ENCODE results near the gene GTPBP1. TPM values are rescaled to one million over a fixed set of nuclear protein-coding genes. Genes with fewer than 3 reads are reported as not detected.

The GTPBP1 gene
- total and polyA plus RNA-seq, 2 of the 4 experiments (the other 2 are of a cell fraction), result 12.4 to 29.5 TPM

DNA sequence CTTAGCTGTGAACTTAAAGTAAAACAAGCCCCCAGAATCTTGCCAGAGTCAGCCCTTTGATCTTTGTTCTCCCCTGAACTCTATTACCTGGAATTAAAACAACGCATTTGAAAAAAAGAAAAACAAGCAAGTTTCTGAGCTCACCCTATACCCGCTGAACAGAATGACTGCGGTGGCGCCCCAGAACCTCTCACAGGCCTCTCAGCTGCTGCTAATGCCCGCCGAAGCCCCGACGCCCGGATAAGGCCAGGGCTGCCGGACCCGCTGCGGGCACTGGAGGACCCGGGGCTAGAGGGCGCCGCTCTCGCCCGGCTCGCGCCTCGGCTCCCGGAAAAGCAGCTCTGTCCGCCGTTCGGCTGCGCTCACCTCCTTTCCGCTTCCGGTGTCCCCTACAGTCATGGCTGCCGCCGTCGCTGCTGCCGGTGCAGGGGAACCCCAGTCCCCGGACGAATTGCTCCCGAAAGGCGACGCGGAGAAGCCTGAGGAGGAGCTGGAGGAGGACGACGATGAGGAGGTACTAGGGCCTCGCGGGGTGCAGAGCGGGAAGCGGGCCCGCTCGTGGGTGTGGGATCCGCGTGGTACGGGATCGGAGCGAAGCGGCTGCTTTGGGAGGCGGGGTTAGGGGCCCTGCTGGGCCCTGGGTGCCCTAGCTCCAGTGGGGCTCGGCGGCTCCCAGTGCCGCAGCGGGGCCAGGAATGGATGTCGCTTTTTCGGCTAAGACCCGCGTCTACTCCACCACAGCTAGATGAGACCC lies 24.0 kb upstream of the GTPBP1 start, which contains the start of gene TOMM22:
TSS of gene TOMM22 (plus strand) at position 376 of the 754 bp plus-strand sequence. CDS start at position 398, 22 bp downstream.
- H4K91ac ChIP-seq (ENCODE audit: insufficient read depth, low read depth, low read length), result peak within 1 kb of the TSS; percentile 75; the same call in 1 of the 2 replicates
- H3K79me1 ChIP-seq (ENCODE audit: low read depth in 1 of 2, low read length in 2 of 2), result peaks cover 16 to 37% of the 10 kb centered on the region in 2 experiments; a peak in 3 of 4 replicates
- H4K20me1 ChIP-seq (ENCODE audit: insufficient read depth, low read length), result no peaks in the 10 kb centered on the region
- peak within 1 kb of the TSS; percentile 68; the same call in 1 of the 2 replicates for H2BK120ac ChIP-seq (ENCODE audit: low read depth, low read length)
- dilution Hi-C loops (cut with HindIII; ENCODE audit: low sequenced_read_pairs, unreplicated experiment), result no loop called here
- peak; percentile 100 for ATAC-seq (ENCODE audit: low read depth)
- H4K5ac ChIP-seq (ENCODE audit: low read depth, low read length), result peak within 1 kb of the TSS; percentile 92
- peak; percentile 83 for DNase-seq
- intact Hi-C loops (cut with micrococcal nuclease), result loop anchor here (2.0 kb wide), 1 partner anchor 15 kb away; no protein-coding TSS in a partner anchor
- H3K4me1 ChIP-seq (ENCODE audit: control insufficient read depth, insufficient read depth, low read length), result no peaks in the 10 kb centered on the region; the same call in 1 of the 2 replicates
- H3K27me3 ChIP-seq (ENCODE audit: control insufficient read depth, insufficient read depth, low read length), result no peaks in the 10 kb centered on the region
- H4K8ac ChIP-seq (ENCODE audit: low read depth in 2 of 2, low read length in 2 of 2), result peak within 1 kb of the TSS; percentile 59 to 97
- ChIA-PET POLR2A (ENCODE audit: unreplicated experiment) (interaction anchor here (0.5 to 0.6 kb wide), 2 partner anchors 23 to 123 kb away, joined by 3 to 5 read pairs; no protein-coding TSS in a partner anchor), CTCF (interaction anchor here (0.6 to 1.9 kb wide), 9 partner anchors 10 to 191 kb away, joined by 3 to 9 read pairs (median 4); partner anchors contain the start of genes CBY1 and FAM227A)
- H2BK20ac ChIP-seq (ENCODE audit: low read depth, low read length), result no peak within 1 kb of the TSS
- no peaks in the 10 kb centered on the region for H3K9me3 ChIP-seq (ENCODE audit: control insufficient read depth, insufficient read depth, low read length)
- TF ChIP-seq MAFK (IDR thresholded peaks at IDR 0.05; ENCODE audit: low read depth, low read length) (no peak), RCOR1 (IDR thresholded peaks at IDR 0.05; ENCODE audit: insufficient replicate concordance, low read length) (no peak), POLR2A (IDR thresholded peaks at IDR 0.05; ENCODE audit: low read depth, low read length) (peak; percentile 81), FOS (IDR thresholded peaks at IDR 0.05; ENCODE audit: low read depth, low read length) (no peak), MXI1 (IDR thresholded peaks at IDR 0.05; ENCODE audit: borderline replicate concordance, low read depth, low read length) (peak; percentile 90; the same call in 1 of the 2 replicates), RFX5 (IDR thresholded peaks at IDR 0.05; ENCODE audit: low read depth, low read length) (no peak), MAZ (IDR thresholded peaks at IDR 0.05; ENCODE audit: borderline replicate concordance, low read depth, low read length) (peak; percentile 43; the same call in 1 of the 2 replicates), RAD21 (IDR thresholded peaks at IDR 0.05; ENCODE audit: low read length) (peak; percentile 41), SMC3 (IDR thresholded peaks at IDR 0.05; ENCODE audit: low read depth, low read length) (peak; percentile 49), CEBPB (IDR thresholded peaks at IDR 0.05; ENCODE audit: low read depth, low read length) (no peak)
- TF ChIP-seq, protein P1, sequence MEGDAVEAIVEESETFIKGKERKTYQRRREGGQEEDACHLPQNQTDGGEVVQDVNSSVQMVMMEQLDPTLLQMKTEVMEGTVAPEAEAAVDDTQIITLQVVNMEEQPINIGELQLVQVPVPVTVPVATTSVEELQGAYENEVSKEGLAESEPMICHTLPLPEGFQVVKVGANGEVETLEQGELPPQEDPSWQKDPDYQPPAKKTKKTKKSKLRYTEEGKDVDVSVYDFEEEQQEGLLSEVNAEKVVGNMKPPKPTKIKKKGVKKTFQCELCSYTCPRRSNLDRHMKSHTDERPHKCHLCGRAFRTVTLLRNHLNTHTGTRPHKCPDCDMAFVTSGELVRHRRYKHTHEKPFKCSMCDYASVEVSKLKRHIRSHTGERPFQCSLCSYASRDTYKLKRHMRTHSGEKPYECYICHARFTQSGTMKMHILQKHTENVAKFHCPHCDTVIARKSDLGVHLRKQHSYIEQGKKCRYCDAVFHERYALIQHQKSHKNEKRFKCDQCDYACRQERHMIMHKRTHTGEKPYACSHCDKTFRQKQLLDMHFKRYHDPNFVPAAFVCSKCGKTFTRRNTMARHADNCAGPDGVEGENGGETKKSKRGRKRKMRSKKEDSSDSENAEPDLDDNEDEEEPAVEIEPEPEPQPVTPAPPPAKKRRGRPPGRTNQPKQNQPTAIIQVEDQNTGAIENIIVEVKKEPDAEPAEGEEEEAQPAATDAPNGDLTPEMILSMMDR (conservative IDR thresholded peaks at IDR 0.05; ENCODE audit: low read depth, low read length), result peak; percentile 82
- TF ChIP-seq, protein P2, sequence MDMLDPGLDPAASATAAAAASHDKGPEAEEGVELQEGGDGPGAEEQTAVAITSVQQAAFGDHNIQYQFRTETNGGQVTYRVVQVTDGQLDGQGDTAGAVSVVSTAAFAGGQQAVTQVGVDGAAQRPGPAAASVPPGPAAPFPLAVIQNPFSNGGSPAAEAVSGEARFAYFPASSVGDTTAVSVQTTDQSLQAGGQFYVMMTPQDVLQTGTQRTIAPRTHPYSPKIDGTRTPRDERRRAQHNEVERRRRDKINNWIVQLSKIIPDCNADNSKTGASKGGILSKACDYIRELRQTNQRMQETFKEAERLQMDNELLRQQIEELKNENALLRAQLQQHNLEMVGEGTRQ (IDR thresholded peaks at IDR 0.05; ENCODE audit: low read depth, low read length), result no peak
- TF ChIP-seq, protein P3, sequence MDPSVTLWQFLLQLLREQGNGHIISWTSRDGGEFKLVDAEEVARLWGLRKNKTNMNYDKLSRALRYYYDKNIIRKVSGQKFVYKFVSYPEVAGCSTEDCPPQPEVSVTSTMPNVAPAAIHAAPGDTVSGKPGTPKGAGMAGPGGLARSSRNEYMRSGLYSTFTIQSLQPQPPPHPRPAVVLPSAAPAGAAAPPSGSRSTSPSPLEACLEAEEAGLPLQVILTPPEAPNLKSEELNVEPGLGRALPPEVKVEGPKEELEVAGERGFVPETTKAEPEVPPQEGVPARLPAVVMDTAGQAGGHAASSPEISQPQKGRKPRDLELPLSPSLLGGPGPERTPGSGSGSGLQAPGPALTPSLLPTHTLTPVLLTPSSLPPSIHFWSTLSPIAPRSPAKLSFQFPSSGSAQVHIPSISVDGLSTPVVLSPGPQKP (IDR thresholded peaks at IDR 0.05; ENCODE audit: borderline replicate concordance, low read depth, low read length), result 0 out of 2 replicates have a peak, but pooled peaks have one; percentile 20
- peak within 1 kb of the TSS; percentile 88 for H2AK9ac ChIP-seq (replicated peaks; ENCODE audit: low read depth, low read length, poor library complexity)
- peak within 1 kb of the TSS; percentile 83 for H3K4me3 ChIP-seq (ENCODE audit: insufficient read depth, low read depth, low read length)
- in situ Hi-C loops (cut with MboI; ENCODE audit: low sequenced_read_pairs), result no loop called here
- H3K4me2 ChIP-seq (ENCODE audit: low read depth, low read length), result peak within 1 kb of the TSS; percentile 87
- H3K9ac ChIP-seq (ENCODE audit: low read depth, low read length), result peak within 1 kb of the TSS; percentile 89
- H3K56ac ChIP-seq (ENCODE audit: extremely low read depth, insufficient read depth, low read length), result peak within 1 kb of the TSS; percentile 68
- peak within 1 kb of the TSS; percentile 86 for H2AK5ac ChIP-seq (ENCODE audit: low read depth, low read length)
- peak within 1 kb of the TSS; percentile 85 for H3K27ac ChIP-seq (ENCODE audit: insufficient read depth, low read length)
- peak within 1 kb of the TSS; percentile 72 for H3K23ac ChIP-seq (ENCODE audit: low read depth, low read length)
- WGBS, 2 experiments (ENCODE audit: extremely low coverage in 2 of 2, insufficient read length in 1 of 2), result 0% methylated on average over 27 of the region's 60 CpGs; no CpG with 5 or more reads in 1 of the 2 experiments
- no peaks in the 10 kb centered on the region; the same call in 1 of the 2 replicates for H3K9me1 ChIP-seq (ENCODE audit: insufficient read depth, low read length)
- peaks cover 26% of the 10 kb centered on the region for H3K36me3 ChIP-seq (ENCODE audit: control insufficient read depth, insufficient read depth, low read length)
- H2BK5ac ChIP-seq (ENCODE audit: low read depth, low read length, poor library complexity, severe bottlenecking), result peak within 1 kb of the TSS; percentile 75
- peak within 1 kb of the TSS; percentile 88 for H3K4ac ChIP-seq (ENCODE audit: low read depth, low read length)
- H2BK15ac ChIP-seq (ENCODE audit: low read depth, low read length), result no peak within 1 kb of the TSS
- peak within 1 kb of the TSS; percentile 72 for H3K14ac ChIP-seq (replicated peaks; ENCODE audit: low read depth, low read length)
- no TSS peak for BruUV-seq (replicated peaks)
- H3K18ac ChIP-seq (ENCODE audit: low read depth, low read length), result no peak within 1 kb of the TSS
- peak within 1 kb of the TSS; percentile 97 for H2AFZ ChIP-seq (replicated peaks; ENCODE audit: low read length, poor library complexity)

Data from IMR-90 (cell line).